Upper lobe of right lung (tissue), 1 donor: ENCODE data around the gene ZNF431. TPM values are rescaled to one million over a fixed set of nuclear protein-coding genes. Genes with fewer than 3 reads are reported as not detected.
"Not testable (repeated sequence)": the region's sequence is repeated elsewhere in the genome, so short reads cannot be mapped to it uniquely, and the experiment has no call there.

Source experiments
- ATAC-seq: fragments of 200-7000 bp; cut with Tn5 transposase; one replicate; pipeline ENCODE4 v1.9.1; 2020; ENCODE audit warnings: mild to moderate bottlenecking, moderate library complexity
- DNase-seq: peaks from one replicate; pipeline ENCODE4 v3.0.0-alpha.2; 2020
- H3K27ac ChIP-seq: fragments of 200-600 bp; one replicate; pipeline ENCODE4 v1.8.0; 2022
- H3K27me3 ChIP-seq: fragments of 200-600 bp; one replicate; pipeline ENCODE4 v1.8.0; 2022; ENCODE audit warnings: mild to moderate bottlenecking
- H3K36me3 ChIP-seq: fragments of 200-600 bp; one replicate; pipeline ENCODE4 v1.8.0; 2022
- H3K4me1 ChIP-seq: fragments of 200-600 bp; one replicate; pipeline ENCODE4 v1.8.0; 2022
- H3K4me3 ChIP-seq: fragments of 200-600 bp; one replicate; pipeline ENCODE4 v1.8.0; 2022; ENCODE audit warnings: mild to moderate bottlenecking
- H3K9me3 ChIP-seq: fragments of 200-600 bp; one replicate; pipeline ENCODE4 v1.8.0; 2022
- intact Hi-C: fragments of 100-400 bp; cut with DNase I; formaldehyde crosslinking; loops from one replicate; pipeline ENCODE4 v1.11.0; 2022
- total RNA-seq: library from RNA; stranded (reverse); fragmentation: NEBNext Ultra II Directional; extraction: Animal tissue kit (Norgen Biotek cat#: 25700); gene quantifications from one replicate; pipeline ENCODE4 v1.2.1, GENCODE V29; 2021
- TF ChIP-seq, protein P1 (sequence below): fragments of 200-600 bp; IDR thresholded peaks from one replicate; pipeline ENCODE4 v1.8.0; 2022; ENCODE audit warnings: antibody characterized with exemption
- donor health status: DM: no; HTN: yes; CAD: no; lungs with severe emphysema.

Gene ZNF431
- total RNA-seq, 1 donor from 2014 or later, result 24.5 TPM

DNA sequence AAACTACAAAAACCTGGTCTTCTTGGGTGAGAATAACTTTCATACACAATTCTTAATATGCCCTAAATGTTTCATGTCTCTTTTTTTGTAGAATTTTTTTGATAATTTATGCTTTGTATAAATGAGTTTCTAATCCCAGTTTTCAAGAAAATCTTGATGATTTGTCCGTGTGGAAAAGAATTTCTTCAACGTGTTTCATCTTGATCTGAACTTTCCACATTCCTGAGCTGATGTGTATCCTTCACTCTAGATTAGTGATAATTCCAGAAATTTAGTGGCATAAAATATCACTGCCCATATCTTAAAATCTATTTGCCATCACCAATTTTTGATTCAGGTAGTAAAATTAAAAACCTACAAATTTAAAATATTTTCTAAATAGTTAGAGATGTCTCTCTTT is 24.6 kb downstream of the ZNF431 start:
- peaks cover 28% of the 10 kb centered on the region for H3K36me3 ChIP-seq

DNA sequence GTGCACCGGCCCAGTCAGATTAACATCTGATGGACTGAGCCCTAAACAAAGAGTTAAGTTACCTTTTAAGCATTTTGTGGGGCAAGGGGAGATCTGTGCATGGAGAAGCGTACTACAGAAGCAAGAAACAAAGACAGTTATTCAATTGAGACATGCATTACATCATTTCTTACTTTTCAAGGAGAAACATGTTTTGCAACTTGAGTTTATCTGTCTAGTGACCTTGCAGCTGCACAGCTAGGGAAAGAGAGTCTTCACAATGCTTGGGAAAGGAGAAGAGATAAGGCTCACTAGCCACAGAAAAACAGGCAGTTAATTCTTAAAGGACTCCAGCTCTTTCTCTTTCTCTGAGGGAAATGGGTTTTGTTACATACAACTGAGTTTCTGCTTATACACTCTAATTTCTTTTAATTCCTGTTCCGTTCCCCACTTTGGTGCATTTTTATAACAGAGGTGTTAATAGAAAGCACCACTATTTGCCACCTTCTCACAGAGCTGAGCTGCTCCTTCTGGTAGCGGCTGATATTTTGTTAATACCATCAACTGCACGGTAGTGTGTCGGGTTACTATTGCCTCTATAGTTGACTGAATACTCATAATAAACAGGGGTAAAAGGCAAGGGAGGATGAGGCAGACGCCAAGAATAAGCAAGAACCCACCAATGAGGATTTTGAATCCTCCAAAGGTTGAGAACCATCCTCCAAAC is 55.9 kb downstream of the ZNF431 start:
- Histone ChIP-seq H3K4me3 (no peak overlapping the region), H3K27ac (no peak overlapping the region), H3K9me3 (no peaks in the 10 kb centered on the region), H3K36me3 (no peaks in the 10 kb centered on the region), H3K27me3 (no peaks in the 10 kb centered on the region), H3K4me1 (no peaks in the 10 kb centered on the region)
- TF ChIP-seq, protein P1, sequence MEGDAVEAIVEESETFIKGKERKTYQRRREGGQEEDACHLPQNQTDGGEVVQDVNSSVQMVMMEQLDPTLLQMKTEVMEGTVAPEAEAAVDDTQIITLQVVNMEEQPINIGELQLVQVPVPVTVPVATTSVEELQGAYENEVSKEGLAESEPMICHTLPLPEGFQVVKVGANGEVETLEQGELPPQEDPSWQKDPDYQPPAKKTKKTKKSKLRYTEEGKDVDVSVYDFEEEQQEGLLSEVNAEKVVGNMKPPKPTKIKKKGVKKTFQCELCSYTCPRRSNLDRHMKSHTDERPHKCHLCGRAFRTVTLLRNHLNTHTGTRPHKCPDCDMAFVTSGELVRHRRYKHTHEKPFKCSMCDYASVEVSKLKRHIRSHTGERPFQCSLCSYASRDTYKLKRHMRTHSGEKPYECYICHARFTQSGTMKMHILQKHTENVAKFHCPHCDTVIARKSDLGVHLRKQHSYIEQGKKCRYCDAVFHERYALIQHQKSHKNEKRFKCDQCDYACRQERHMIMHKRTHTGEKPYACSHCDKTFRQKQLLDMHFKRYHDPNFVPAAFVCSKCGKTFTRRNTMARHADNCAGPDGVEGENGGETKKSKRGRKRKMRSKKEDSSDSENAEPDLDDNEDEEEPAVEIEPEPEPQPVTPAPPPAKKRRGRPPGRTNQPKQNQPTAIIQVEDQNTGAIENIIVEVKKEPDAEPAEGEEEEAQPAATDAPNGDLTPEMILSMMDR, result no peak
- DNase-seq, result no peak
- ATAC-seq, result no peak
- intact Hi-C loops, result no loop called here

More for the DNA sequence above, 24.6 kb downstream of the ZNF431 start:
- ATAC-seq (no peak), DNase-seq (no peak)
- H3K27ac ChIP-seq, result no peak overlapping the region
- no peaks in the 10 kb centered on the region for H3K4me1 ChIP-seq
- intact Hi-C loops, result no loop called here
- H3K4me3 ChIP-seq, result no peak overlapping the region
- H3K27me3 ChIP-seq, result no peaks in the 10 kb centered on the region
- TF ChIP-seq, protein P1, result no peak
- H3K9me3 ChIP-seq, result no peaks in the 10 kb centered on the region

DNA sequence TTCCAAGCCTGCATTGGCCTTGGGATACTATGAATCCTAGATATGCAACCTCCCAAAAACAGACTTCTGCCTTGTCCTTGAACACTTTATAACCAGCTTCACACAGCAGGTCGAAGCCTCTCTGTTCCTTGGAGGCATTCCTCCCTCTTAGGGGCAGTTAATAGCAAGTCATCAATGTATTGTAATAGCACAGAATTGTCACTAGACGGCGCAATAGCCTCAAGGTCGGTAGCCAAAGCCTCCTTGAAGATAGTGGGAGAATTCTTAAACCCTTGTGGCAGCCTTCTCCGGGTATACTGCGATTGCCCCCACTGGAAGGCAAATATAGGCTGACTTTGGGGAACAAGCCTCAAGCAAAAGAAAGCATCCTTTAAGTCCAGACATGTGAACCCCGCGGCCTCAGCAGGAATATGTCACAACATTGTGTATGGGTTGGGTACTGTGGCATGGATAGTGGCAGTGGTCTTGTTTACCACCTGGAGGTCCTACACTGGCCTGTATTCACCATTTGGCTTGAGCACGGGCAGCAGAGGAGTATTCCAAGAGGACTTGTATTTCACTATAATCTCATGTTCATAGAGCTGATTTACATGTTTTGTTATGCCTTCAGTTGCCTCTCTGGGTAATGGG is 61.1 kb downstream of the ZNF431 start:
- H3K27ac ChIP-seq, result no peak overlapping the region
- H3K27me3 ChIP-seq, result no peaks in the 10 kb centered on the region
- ATAC-seq, result peak; percentile 88
- H3K9me3 ChIP-seq, result no peaks in the 10 kb centered on the region
- no peaks in the 10 kb centered on the region for H3K4me1 ChIP-seq
- TF ChIP-seq, protein P1, result peak; percentile 72
- intact Hi-C loops, result no loop called here
- no peaks in the 10 kb centered on the region for H3K36me3 ChIP-seq
- DNase-seq, result no peak
- no peak overlapping the region for H3K4me3 ChIP-seq

DNA sequence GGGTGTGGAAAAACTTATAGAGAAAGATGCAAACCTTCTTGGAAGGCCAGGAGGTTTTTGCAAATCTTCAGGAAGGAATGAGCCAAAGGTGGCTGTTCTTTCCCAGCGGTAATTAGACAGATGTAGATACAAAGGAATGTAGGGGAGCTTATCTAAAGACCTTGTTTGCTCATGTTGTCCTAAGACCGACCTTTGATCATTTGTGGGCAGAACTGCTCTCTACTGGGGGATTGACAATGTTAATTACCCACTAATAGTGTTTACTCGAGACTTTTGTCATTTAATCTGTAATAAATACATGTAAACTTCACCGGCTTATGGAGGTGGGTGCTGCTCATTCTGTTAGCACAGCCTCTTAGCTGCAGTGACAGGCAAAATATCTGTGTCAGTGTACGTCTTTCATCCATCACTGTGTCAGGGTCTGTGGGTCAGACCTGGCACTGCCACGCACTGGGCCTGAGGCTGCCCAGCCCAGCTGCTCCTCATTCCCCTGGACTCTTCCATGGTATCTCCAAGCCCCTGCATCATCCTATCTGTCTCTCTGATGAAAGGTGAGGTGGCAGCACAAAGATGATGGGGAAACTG is 68.3 kb downstream of the ZNF431 start:
- no peaks in the 10 kb centered on the region for H3K36me3 ChIP-seq
- intact Hi-C loops, result no loop called here
- no peak overlapping the region for H3K27ac ChIP-seq
- DNase-seq (no peak), ATAC-seq (no peak)
- TF ChIP-seq, protein P1, result no peak
- no peaks in the 10 kb centered on the region for H3K27me3 ChIP-seq
- no peaks in the 10 kb centered on the region for H3K9me3 ChIP-seq
- no peak overlapping the region for H3K4me3 ChIP-seq
- H3K4me1 ChIP-seq, result no peaks in the 10 kb centered on the region

DNA sequence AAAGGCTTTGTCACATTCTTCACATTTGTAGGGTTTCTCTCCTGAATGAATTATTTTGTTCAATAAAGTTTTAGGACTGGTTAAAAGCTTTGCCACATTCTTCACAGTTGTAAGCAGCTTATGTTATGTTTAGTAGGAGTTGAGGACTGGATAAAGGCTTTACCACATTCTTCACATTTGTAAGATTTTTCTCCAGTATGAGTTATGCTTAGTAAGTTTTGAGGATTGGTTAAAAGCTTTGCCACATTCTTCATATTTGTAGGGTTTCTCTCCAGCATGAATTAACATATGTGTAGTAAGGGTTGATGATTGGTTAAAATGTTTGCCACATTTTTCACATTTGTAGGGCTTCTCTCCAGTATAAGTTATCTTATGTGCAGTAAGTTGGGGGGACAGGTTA is 79.9 kb downstream of the ZNF431 start:
- no peaks in the 10 kb centered on the region for H3K9me3 ChIP-seq
- ATAC-seq (peak; percentile 39), DNase-seq (no peak)
- no peak overlapping the region for H3K27ac ChIP-seq
- no peak overlapping the region for H3K4me3 ChIP-seq
- no peaks in the 10 kb centered on the region for H3K27me3 ChIP-seq
- TF ChIP-seq, protein P1, result no peak
- H3K4me1 ChIP-seq, result no peaks in the 10 kb centered on the region
- intact Hi-C loops, result no loop called here
- H3K36me3 ChIP-seq, result no peaks in the 10 kb centered on the region

DNA sequence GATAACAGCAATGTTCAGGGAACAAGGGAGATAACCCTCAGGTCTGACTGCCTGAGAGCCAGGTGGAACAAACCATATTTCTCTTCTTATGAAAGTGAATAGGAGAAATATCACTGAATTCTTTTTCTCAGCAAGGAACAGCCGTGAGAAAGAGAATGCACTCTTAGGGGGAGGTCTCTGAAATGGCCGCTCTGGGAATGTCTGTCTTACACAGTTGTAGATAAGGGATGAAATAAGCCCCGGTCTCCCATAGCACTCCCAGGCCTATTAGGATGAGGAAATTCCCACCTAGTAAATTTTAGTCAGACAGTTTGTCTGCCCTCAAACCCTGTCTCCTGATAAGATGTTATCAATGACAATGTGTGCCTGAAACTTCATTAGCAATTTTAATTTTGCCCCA is 88.1 kb downstream of the ZNF431 start:
- intact Hi-C loops, DNase-seq, H3K4me1 ChIP-seq, H3K27me3 ChIP-seq, H3K4me3 ChIP-seq, H3K27ac ChIP-seq, ATAC-seq, H3K9me3 ChIP-seq, H3K36me3 ChIP-seq: not testable (repeated sequence)
